GM12878 (cell line): ENCODE data around the gene KCNQ1. TPM values are rescaled to one million over a fixed set of nuclear protein-coding genes. Genes with fewer than 3 reads are reported as not detected.

Experiments used
- ATAC-seq: fragments of 200-7000 bp; cut with Tn5 transposase; 3 replicates; pipeline ENCODE4 v1.9.1; 2020; ENCODE audit warnings: mild to moderate bottlenecking, moderate library complexity
- BruUV-seq: library from RNA; stranded (reverse); fragments of 400-500 nt; replicated peaks from 2 replicates; lab custom pipeline; 2021; lab: Mats Ljungman, UMichigan
- CTCF ChIA-PET: fragments of 300-600 bp; sonication (Branson Sonifier 250); formaldehyde crosslinking; extraction: SDS; loops from one replicate; lab custom pipeline; 2021; ENCODE audit warnings: inconsistent platforms; lab: Yijun Ruan, JAX
- POLR2A ChIA-PET: fragments of 350-600 bp; formaldehyde crosslinking; extraction: SDS; loops from one replicate; lab custom pipeline; 2021; ENCODE audit warnings: inconsistent platforms; lab: Charles Lee
- RAD21 ChIA-PET: fragments of 300-600 bp; sonication (Branson Sonifier 250); formaldehyde crosslinking; loops from one replicate; lab custom pipeline; 2023; ENCODE audit warnings: antibody characterized with exemption; ENCODE audit not compliant: unreplicated experiment; lab: Charles Lee
- SMC1A ChIA-PET: fragments of 300-600 bp; sonication (Branson Sonifier 250); formaldehyde crosslinking; loops from one replicate; lab custom pipeline; 2023; ENCODE audit not compliant: unreplicated experiment, uncharacterized antibody; lab: Charles Lee
- DNase-seq: peaks from one replicate; pipeline ENCODE4 v3.0.0-alpha.2; 2011; ENCODE audit warnings: low read depth, low spot score
- FAIRE-seq: peaks from 3 replicates; lab custom pipeline; 2011; peaks lifted over from hg19 to GRCh38; lab: Jason Lieb, UNC
- H2AFZ ChIP-seq: 2 replicates; pipeline ENCODE4 v1.6.0; 2011; ENCODE audit warnings: low read depth, low read length, control low read depth; ENCODE audit not compliant: control insufficient read depth
- H3K27ac ChIP-seq: 2 replicates; pipeline ENCODE4 v1.5.1; 2011; ENCODE audit warnings: control low read depth; ENCODE audit not compliant: control insufficient read depth, insufficient read depth
- H3K27me3 ChIP-seq, 2 experiments: replicated peaks in 1 of 2; 2 replicates each; pipeline versions ENCODE4 v1.6.0 to v1.6.1; 2011; ENCODE audit warnings: low read length in 1 of 2; ENCODE audit not compliant: control insufficient read depth in 2 of 2, insufficient read depth in 2 of 2
- H3K36me3 ChIP-seq, 2 experiments: 2 replicates each; pipeline ENCODE4 v1.5.1; 2011; ENCODE audit warnings: low read length in 1 of 2; ENCODE audit not compliant: control insufficient read depth in 2 of 2, insufficient read depth in 2 of 2
- H3K4me1 ChIP-seq: 2 replicates; pipeline ENCODE4 v1.6.1; 2011; ENCODE audit warnings: mild to moderate bottlenecking, low read length, moderate library complexity, mixed read lengths; ENCODE audit not compliant: control insufficient read depth, insufficient read depth
- H3K4me2 ChIP-seq: 2 replicates; pipeline ENCODE4 v1.6.0; 2011; ENCODE audit warnings: control low read depth; ENCODE audit not compliant: control insufficient read depth, insufficient read depth
- H3K4me3 ChIP-seq: fragments of 200-600 bp; sonication (generic); 2 replicates; pipeline ENCODE4 v1.5.1; 2016
- H3K79me2 ChIP-seq: 2 replicates; pipeline ENCODE4 v1.6.0; 2011; ENCODE audit warnings: low read length; ENCODE audit not compliant: control insufficient read depth, insufficient read depth
- H3K9ac ChIP-seq: 2 replicates; pipeline ENCODE4 v1.8.0; 2011; ENCODE audit warnings: low read length, control low read depth, mixed read lengths; ENCODE audit not compliant: control insufficient read depth, insufficient read depth
- H3K9me3 ChIP-seq: replicated peaks from 3 replicates; pipeline ENCODE4 v1.5.1; 2011; ENCODE audit warnings: mild to moderate bottlenecking, low read length; ENCODE audit not compliant: control insufficient read depth, insufficient read depth
- H4K20me1 ChIP-seq: 2 replicates; pipeline ENCODE4 v1.6.0; 2011; ENCODE audit not compliant: control insufficient read depth, insufficient read depth
- BRCA1 ChIP-seq: IDR thresholded peaks from 2 replicates; pipeline ENCODE4 v1.6.1; 2011; ENCODE audit warnings: low read depth, low read length, improper control_type of control experiment
- CEBPB ChIP-seq, 2 experiments: fragments of 150-350 bp in 1 of 2; IDR thresholded peaks; 2 replicates each; pipeline ENCODE4 v1.6.1; 2012 to 2014; ENCODE audit warnings: low read depth in 2 of 2, low read length in 2 of 2, borderline replicate concordance in 1 of 2, inconsistent platforms in 1 of 2
- ESRRA ChIP-seq: IDR thresholded peaks from 2 replicates; pipeline ENCODE4 v1.6.1; 2012; ENCODE audit warnings: mild to moderate bottlenecking, low read length, improper control_type of control experiment
- GABPA ChIP-seq: IDR thresholded peaks from 2 replicates; pipeline ENCODE4 v1.6.1; 2014; ENCODE audit warnings: antibody characterized with exemption, low read depth, mild to moderate bottlenecking, inconsistent platforms
- HDAC2 ChIP-seq: fragments of 200-600 bp; sonication (generic); IDR thresholded peaks from 2 replicates; pipeline ENCODE4 v1.6.1; 2017
- HDAC6 ChIP-seq: fragments of 200-600 bp; sonication (generic); IDR thresholded peaks from one replicate; pipeline ENCODE4 v1.8.0; 2017; ENCODE audit warnings: antibody characterized with exemption; ENCODE audit not compliant: unreplicated experiment
- IKZF2 ChIP-seq, 2 experiments: fragments of 450-650 bp; IDR thresholded peaks; 2 replicates each; pipeline ENCODE4 v1.6.1; 2017; ENCODE audit warnings: mild to moderate bottlenecking in 2 of 2, moderate library complexity in 2 of 2
- MEF2A ChIP-seq: IDR thresholded peaks from 2 replicates; pipeline ENCODE4 v1.6.1; 2011; ENCODE audit warnings: low read depth, mild to moderate bottlenecking, low read length, moderate library complexity; ENCODE audit not compliant: insufficient read depth
- NFYB ChIP-seq: IDR thresholded peaks from 2 replicates; pipeline ENCODE4 v1.6.1; 2011; ENCODE audit warnings: low read depth, mild to moderate bottlenecking, low read length, improper control_type of control experiment, moderate library complexity; ENCODE audit not compliant: insufficient read depth
- NR2C2 ChIP-seq: IDR thresholded peaks from 2 replicates; pipeline ENCODE4 v1.6.1; 2011; ENCODE audit warnings: borderline replicate concordance, low read depth; ENCODE audit not compliant: control insufficient read depth, insufficient read length
- NR2F1 ChIP-seq: fragments of 450-650 bp; conservative IDR thresholded peaks from 2 replicates; pipeline ENCODE4 v1.6.1; 2017; ENCODE audit warnings: mild to moderate bottlenecking
- NRF1 ChIP-seq: conservative IDR thresholded peaks from 2 replicates; pipeline ENCODE4 v1.6.1; 2011; ENCODE audit warnings: mild to moderate bottlenecking, low read depth, low read length, improper control_type of control experiment
- PAX5 ChIP-seq: IDR thresholded peaks from 2 replicates; pipeline ENCODE4 v1.6.1; 2011; ENCODE audit warnings: low read depth, low read length, borderline replicate concordance
- POLR2AphosphoS5 ChIP-seq: IDR thresholded peaks from 2 replicates; pipeline ENCODE4 v1.6.1; 2011; ENCODE audit warnings: mild to moderate bottlenecking, low read length, inconsistent platforms
- RELA ChIP-seq: fragments of 450-650 bp; IDR thresholded peaks from 2 replicates; pipeline ENCODE4 v1.8.0; 2014; ENCODE audit warnings: borderline replicate concordance; ENCODE audit not compliant: partially characterized antibody
- REST ChIP-seq: IDR thresholded peaks from 2 replicates; pipeline ENCODE4 v1.6.1; 2012; ENCODE audit warnings: mild to moderate bottlenecking, low read depth, low read length
- SIX5 ChIP-seq: IDR thresholded peaks from 2 replicates; pipeline ENCODE4 v1.6.1; 2011; ENCODE audit warnings: mild to moderate bottlenecking, low read depth, low read length, moderate library complexity; ENCODE audit not compliant: severe bottlenecking
- ZNF622 ChIP-seq: fragments of 450-650 bp; IDR thresholded peaks from 2 replicates; pipeline ENCODE4 v1.6.1; 2017; ENCODE audit warnings: mild to moderate bottlenecking, inconsistent platforms
- ZZZ3 ChIP-seq: IDR thresholded peaks from 2 replicates; pipeline ENCODE4 v1.6.1; 2011; ENCODE audit warnings: low read depth; ENCODE audit not compliant: control insufficient read depth, insufficient read length
- WGBS: methylation state at CpG from one replicate; pipeline ENCODE4 v1.1.6; 2016; ENCODE audit warnings: low lambda C conversion rate; ENCODE audit not compliant: insufficient replicate concordance, insufficient coverage; ENCODE audit errors: missing lambda C conversion rate; 5-methylcytosine and 5-hydroxymethylcytosine counted together
- in situ Hi-C: fragments of 300-500 bp; cut with MboI; formaldehyde crosslinking; loops from 9 replicates; pipeline ENCODE4 v1.14.3; 2018; ENCODE audit warnings: mixed read lengths
- intact Hi-C: fragments of 100-400 bp; cut with micrococcal nuclease; formaldehyde crosslinking; loops from one replicate; pipeline ENCODE4 v1.14.2; 2022; ENCODE audit not compliant: unreplicated experiment
- polyA plus RNA-seq, 11 experiments: library from polyadenylated mRNA; depleted of rRNA in 4 of 11; unstranded in 6 of 11; stranded (reverse) in 5 of 11; fragments of >200 nt; fragmentation: Nextera tagmentation in 4 of 11; fragmentation: Illumina TruSeq in 1 of 11; extraction: Ambion mirVana in 4 of 11; extraction: Trizol in 1 of 11; gene quantifications; 1 replicate in 1 of 11; 2 replicates in 10 of 11; pipeline versions ENCODE4 v1.2.1 to v1.2.3, GENCODE V29; 2011 to 2016; ENCODE audit warnings: inconsistent platforms in 2 of 11, missing spikeins in 2 of 11, low read depth in 1 of 11
- total RNA-seq, 4 experiments: library from RNA; depleted of rRNA in 3 of 4; stranded (reverse); fragments of >200 nt in 3 of 4; fragmentation: Illumina TruSeq in 1 of 4; extraction: Trizol in 1 of 4; gene quantifications; 2 replicates each; pipeline versions ENCODE4 v1.2.1 to v1.2.3, GENCODE V29; 2013 to 2021

Gene KCNQ1
- total and polyA plus RNA-seq, 10 of the 15 experiments (the other 5 are each of a cell fraction or from before 2014, with no cell fraction given) = 0.03 to 0.15 (median 0.12) TPM; not detected in 7

- TF ChIP-seq RELA = no peak
- no peak for TF ChIP-seq ESRRA
- no peak for TF ChIP-seq CEBPB (IDR thresholded peaks at IDR 0.05; ENCODE audit: borderline replicate concordance in 1 of 2, low read depth in 2 of 2, low read length in 2 of 2)
- no peak for TF ChIP-seq MEF2A
- no peak for TF ChIP-seq ZNF622
- TF ChIP-seq, all 136 proteins: peak for 0
Measured at GRCh38 chr11:2527621-2528291, 82.9 kb downstream of the KCNQ1 start (continued).

DNA sequence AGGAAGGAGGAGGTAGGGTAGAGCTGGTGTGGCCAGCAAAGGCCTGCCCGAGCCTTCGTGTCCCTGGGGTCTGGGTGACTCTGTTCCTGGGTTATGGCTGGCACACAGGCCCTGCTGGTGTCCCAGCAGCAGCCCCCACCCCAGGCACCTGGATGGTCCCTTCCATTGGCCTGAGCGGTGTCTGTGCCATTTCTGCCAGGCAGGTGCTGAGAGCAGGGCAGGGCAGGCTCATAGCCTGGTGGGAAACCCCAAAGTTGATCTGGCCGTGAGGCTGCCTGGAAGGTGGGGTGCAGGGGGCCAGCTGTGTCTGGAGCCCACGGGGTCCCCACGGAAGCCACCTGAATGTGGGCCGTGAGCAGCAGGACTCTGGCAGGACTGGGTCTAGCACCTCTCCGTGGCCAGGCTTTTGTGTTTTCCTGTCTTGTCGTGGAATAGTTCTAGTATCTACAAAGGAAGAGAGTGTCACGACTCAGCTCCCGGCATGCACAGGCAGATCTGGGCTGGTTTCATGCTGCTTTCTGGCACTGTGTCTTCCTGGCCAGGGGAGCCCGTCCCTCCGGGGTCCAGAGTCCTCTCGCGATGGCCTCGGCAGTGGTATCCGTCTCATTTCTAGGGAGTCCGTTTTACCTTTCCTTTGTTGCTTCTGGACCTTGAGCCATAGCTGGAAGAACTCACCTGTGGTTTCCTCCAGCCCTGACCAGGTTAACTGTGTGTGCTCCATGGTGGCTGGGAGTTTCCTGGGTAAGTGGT, 83.7 kb downstream of the KCNQ1 start:
- no peak for FAIRE-seq
- no peaks in the 10 kb centered on the region for H3K9me3 ChIP-seq
- no peaks in the 10 kb centered on the region for H3K79me2 ChIP-seq
- no peaks in the 10 kb centered on the region for H3K36me3 ChIP-seq
- 0 out of 4 replicates have a peak, but pooled peaks cover 0 to 1% of the 10 kb centered on the region in 2 experiments for H3K27me3 ChIP-seq
- no TSS peak for BruUV-seq
- H3K4me2 ChIP-seq = no peak overlapping the region
- SMC1A ChIA-PET = interaction anchor here (0.9 kb wide), 1 partner anchor 363 kb away, joined by 4 read pairs; no protein-coding TSS in a partner anchor
- TF ChIP-seq POLR2AphosphoS5 = no peak
- TF ChIP-seq BRCA1 = no peak
- TF ChIP-seq PAX5 = no peak
- TF ChIP-seq HDAC6 = no peak
- TF ChIP-seq NR2F1 = no peak
- no peak for TF ChIP-seq NRF1
- no peak for TF ChIP-seq SIX5
- no peak for TF ChIP-seq REST
- TF ChIP-seq HDAC2 = no peak
- TF ChIP-seq IKZF2 (IDR thresholded peaks at IDR 0.05) = no peak
- no peak for TF ChIP-seq NR2C2
- TF ChIP-seq ZZZ3 = no peak
- TF ChIP-seq GABPA = no peak
- TF ChIP-seq NFYB = no peak
- H3K4me3 ChIP-seq = no peak overlapping the region
- no peak for DNase-seq
- H4K20me1 ChIP-seq = peaks cover 3% of the 10 kb centered on the region; the same call in 1 of the 2 replicates
- H2AFZ ChIP-seq = no peak overlapping the region
- CTCF ChIA-PET = interaction anchor here (0.6 to 1.2 kb wide), 2 partner anchors 223 to 505 kb away, joined by 3 read pairs; no protein-coding TSS in a partner anchor
- 50% methylated on average over 18 of the region's 18 CpGs for WGBS
- no peak overlapping the region for H3K9ac ChIP-seq
- POLR2A ChIA-PET = no interaction called here
- in situ Hi-C loops (no loop called here), intact Hi-C loops (no loop called here)
- RAD21 ChIA-PET = interaction anchor here (1.2 kb wide), 1 partner anchor 101 kb away, joined by 4 read pairs; no protein-coding TSS in a partner anchor
- no peak overlapping the region for H3K27ac ChIP-seq
- H3K4me1 ChIP-seq = peaks cover 17% of the 10 kb centered on the region
- ATAC-seq = no peak
